Measurements from ENCODE around the gene WDR77.

DNA sequence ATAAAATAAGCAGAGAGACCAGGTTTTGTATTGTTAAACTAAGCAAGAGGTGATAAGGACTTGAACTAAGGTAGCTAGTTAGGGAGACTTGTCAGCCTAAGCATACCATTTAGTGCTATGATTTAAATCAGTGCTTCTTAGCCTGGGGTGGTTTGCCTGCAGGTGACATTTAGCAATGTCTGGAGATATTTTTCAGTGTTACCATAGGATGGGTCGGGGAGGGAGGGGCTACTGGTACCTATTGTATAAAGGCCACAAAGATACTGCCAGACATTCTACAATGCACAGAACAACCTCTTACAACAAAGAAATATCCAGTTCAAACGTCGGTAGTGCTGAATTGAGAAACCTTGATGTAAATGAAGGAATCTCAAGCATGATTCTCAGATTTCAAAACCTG lies 3.5 kb upstream of the WDR77 start:
- TF ChIP-seq SUZ12 (IDR thresholded peaks at IDR 0.05) = no peak
- no peak for TF ChIP-seq HDGF (IDR thresholded peaks at IDR 0.05; ENCODE audit: borderline replicate concordance)
- no peak for TF ChIP-seq ZNF384 (IDR thresholded peaks at IDR 0.05)
- no peak for TF ChIP-seq FOXA1 (IDR thresholded peaks at IDR 0.05)
- TF ChIP-seq BHLHE40 (IDR thresholded peaks at IDR 0.05; ENCODE audit: borderline replicate concordance) = no peak
- no peak for TF ChIP-seq ELF4 (IDR thresholded peaks at IDR 0.05)
- no peak for TF ChIP-seq L3MBTL2 (conservative IDR thresholded peaks at IDR 0.05)
- no peak for TF ChIP-seq SP1 (IDR thresholded peaks at IDR 0.05)
- TF ChIP-seq FOXK2 (IDR thresholded peaks at IDR 0.05) = no peak

All from HEK293T (cell line).